Ascending aorta (tissue), 2 donors: ENCODE measurements around the gene RETN. TPM values are rescaled to one million over a fixed set of nuclear protein-coding genes. Genes with fewer than 3 reads are reported as not detected.

ENCODE experiments used
- DNase-seq, 2 donors: peaks; one replicate each; pipeline ENCODE4 v3.0.0-alpha.2; 2019; ENCODE audit warnings: low spot score in 2 of 2
- H3K27ac ChIP-seq, 2 donors: fragments of 200-600 bp; sonication (generic); one replicate each; pipeline ENCODE4 v1.5.1; 2016 to 2017; ENCODE audit warnings: mild to moderate bottlenecking in 1 of 2
- H3K27me3 ChIP-seq: fragments of 200-600 bp; sonication (generic); one replicate; pipeline ENCODE4 v1.5.1; 2017
- H3K36me3 ChIP-seq, 2 donors: fragments of 200-600 bp; sonication (generic); one replicate each; pipeline ENCODE4 v1.5.1; 2016
- H3K4me1 ChIP-seq, 2 donors: fragments of 200-600 bp; sonication (generic); one replicate each; pipeline ENCODE4 v1.5.1; 2016 to 2017; ENCODE audit warnings: mild to moderate bottlenecking in 1 of 2
- H3K4me3 ChIP-seq, 2 donors: fragments of 200-600 bp; sonication (generic); one replicate each; pipeline ENCODE4 v1.5.1; 2016 to 2017; ENCODE audit warnings: mild to moderate bottlenecking in 1 of 2
- H3K9me3 ChIP-seq, 2 donors: fragments of 200-600 bp; sonication (generic); one replicate each; pipeline ENCODE4 v1.5.1; 2016
- intact Hi-C: fragments of 100-400 bp; cut with DNase I; formaldehyde crosslinking; loops from one replicate; pipeline ENCODE4 v1.15.1; 2023
- total RNA-seq: library from RNA; depleted of rRNA; stranded (reverse); fragments of >200 nt; gene quantifications from one replicate; pipeline ENCODE4 v1.1.0, GENCODE V29; 2016
- TF ChIP-seq, protein P1 (sequence below), 3 experiments: fragments of 200-600 bp in 2 of 3; fragments of 450-650 bp in 1 of 3; sonication (generic) in 2 of 3; IDR thresholded peaks; one replicate each; pipeline ENCODE4 v1.5.1; 2016 to 2019; ENCODE audit warnings: antibody characterized with exemption in 3 of 3, mild to moderate bottlenecking in 1 of 3, moderate library complexity in 1 of 3

Gene RETN, protein sequence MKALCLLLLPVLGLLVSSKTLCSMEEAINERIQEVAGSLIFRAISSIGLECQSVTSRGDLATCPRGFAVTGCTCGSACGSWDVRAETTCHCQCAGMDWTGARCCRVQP
- total RNA-seq: not detected

DNA sequence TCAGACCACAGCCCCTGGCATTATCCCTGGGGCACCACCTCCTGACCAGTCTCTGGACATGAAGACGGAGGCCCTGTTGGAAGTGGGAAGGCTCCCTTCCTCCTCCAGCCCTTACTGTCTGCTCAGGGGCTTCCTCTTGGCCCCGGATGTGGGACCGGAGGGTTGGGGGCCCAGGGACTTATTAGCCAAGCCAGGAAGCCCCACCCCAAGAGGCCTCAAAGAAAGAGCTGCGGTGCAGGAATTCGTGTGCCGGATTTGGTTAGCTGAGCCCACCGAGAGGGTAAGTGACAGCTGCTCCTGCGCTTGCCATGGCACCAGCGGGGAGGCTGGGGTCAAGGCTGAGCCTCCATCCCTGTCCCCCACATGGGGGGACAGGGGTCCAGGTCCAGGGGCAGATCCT is at the start of gene RETN:
RETN (plus strand) TSS at position 208 of the 400 bp plus-strand sequence. CDS start 278 bp downstream, outside the sequence.
- H3K36me3 ChIP-seq: no peaks in the 10 kb centered on the region
- no peaks in the 10 kb centered on the region for H3K27me3 ChIP-seq
- H3K9me3 ChIP-seq: no peaks in the 10 kb centered on the region
- TF ChIP-seq, protein P1, sequence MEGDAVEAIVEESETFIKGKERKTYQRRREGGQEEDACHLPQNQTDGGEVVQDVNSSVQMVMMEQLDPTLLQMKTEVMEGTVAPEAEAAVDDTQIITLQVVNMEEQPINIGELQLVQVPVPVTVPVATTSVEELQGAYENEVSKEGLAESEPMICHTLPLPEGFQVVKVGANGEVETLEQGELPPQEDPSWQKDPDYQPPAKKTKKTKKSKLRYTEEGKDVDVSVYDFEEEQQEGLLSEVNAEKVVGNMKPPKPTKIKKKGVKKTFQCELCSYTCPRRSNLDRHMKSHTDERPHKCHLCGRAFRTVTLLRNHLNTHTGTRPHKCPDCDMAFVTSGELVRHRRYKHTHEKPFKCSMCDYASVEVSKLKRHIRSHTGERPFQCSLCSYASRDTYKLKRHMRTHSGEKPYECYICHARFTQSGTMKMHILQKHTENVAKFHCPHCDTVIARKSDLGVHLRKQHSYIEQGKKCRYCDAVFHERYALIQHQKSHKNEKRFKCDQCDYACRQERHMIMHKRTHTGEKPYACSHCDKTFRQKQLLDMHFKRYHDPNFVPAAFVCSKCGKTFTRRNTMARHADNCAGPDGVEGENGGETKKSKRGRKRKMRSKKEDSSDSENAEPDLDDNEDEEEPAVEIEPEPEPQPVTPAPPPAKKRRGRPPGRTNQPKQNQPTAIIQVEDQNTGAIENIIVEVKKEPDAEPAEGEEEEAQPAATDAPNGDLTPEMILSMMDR (IDR thresholded peaks at IDR 0.05): no peak
- no peak within 1 kb of the TSS for H3K27ac ChIP-seq
- no peak for DNase-seq
- no peak within 1 kb of the TSS for H3K4me3 ChIP-seq
- no peaks in the 10 kb centered on the region for H3K4me1 ChIP-seq
- intact Hi-C loops: no loop called here

DNA sequence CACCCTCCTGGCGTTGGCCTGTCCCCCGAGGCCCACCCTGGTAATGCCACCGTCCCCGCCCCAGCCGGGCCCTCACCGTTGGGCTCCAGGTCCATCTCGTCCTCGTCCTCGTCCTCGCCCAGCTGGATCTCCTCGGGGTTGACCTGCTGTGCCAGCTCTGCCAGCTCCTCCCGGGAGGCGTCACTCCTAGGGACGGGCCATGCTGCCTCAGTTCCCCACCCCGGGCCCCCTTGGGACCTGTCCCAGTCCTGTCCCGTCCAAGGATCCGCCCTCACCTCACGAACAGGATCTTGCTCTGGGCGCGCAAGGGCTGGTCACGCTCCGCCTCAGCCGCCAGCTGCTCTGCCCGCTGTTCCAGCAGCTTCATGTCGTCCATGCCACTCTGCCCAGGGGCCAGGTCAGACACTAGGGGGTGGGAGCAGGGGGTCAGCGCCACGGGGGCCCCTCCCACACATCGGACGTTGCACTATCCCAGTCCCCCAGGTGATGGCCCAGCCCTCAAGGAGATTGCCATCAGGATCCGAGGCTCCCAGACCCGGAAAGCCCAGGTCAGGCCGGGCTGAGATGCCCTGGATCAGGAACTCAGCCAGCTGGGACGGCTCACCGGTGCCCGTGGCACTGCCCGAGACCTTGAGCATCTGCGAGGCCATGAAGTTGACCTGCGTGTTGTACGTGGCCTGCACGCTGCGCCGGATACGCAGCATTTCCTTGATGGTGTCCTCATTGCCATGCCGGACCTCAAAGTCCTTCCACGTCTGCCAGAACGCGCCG is 49.0 kb upstream of the RETN start:
- Histone ChIP-seq H3K4me1 (no peaks in the 10 kb centered on the region), H3K4me3 (no peak overlapping the region), H3K27ac (no peak overlapping the region), H3K9me3 (no peaks in the 10 kb centered on the region), H3K27me3 (no peaks in the 10 kb centered on the region), H3K36me3 (peaks cover 60 to 67% of the 10 kb centered on the region in 2 donors)
- intact Hi-C loops: no loop called here
- TF ChIP-seq, protein P1 (IDR thresholded peaks at IDR 0.05): no peak
- no peak for DNase-seq

DNA sequence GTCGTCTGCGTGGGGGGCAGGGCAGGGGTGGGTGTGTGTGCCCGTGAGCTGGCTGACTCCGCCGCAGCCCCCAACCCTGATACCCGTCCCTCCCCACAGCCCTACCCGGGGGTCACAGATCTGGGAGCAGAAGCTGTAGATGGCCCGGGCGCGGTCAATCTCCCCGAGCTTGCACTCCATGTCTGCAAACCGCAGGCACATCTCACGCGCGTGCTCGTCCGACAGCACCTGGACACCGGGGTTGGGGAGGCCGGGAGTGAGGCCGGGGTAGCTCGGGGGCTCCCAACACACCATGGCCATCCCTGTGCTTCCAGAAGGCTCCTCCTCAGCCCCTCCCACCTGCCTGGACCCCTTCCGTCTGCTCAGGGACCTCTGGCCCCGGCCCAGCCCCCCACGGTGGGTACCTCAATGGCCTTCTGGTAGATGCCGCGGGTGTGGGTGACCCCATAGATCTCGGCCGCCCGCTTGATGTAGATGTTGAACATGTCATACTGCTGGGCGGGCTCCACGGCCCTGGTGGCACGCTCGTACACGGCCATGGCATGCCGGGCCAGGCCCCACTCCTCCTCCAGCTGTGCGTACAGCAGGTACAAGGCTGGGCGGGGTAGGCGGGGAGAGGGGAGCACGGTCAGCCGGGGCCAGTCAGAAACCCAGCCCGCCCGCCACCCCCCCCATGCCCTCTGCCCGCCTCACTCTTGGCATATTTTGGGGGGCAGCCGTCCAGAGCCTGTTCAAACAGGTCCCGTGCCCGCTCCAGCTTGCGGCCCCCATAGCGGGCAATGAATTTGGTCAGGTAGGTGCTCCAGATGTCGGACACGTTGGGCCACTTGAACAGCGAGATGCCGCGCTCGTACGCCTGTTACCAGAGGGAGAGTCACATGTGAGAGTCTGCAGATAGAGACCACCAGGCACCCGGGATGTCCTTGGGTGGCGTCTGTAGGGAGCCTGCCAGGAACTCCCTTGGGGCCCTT is 48.1 kb upstream of the RETN start:
- intact Hi-C loops: no loop called here
- no peak for DNase-seq
- Histone ChIP-seq H3K4me3 (no peak overlapping the region), H3K27me3 (no peaks in the 10 kb centered on the region), H3K36me3 (peaks cover 69 to 76% of the 10 kb centered on the region in 2 donors), H3K4me1 (no peaks in the 10 kb centered on the region), H3K27ac (no peak overlapping the region), H3K9me3 (no peaks in the 10 kb centered on the region)
- TF ChIP-seq, protein P1 (IDR thresholded peaks at IDR 0.05): no peak

DNA sequence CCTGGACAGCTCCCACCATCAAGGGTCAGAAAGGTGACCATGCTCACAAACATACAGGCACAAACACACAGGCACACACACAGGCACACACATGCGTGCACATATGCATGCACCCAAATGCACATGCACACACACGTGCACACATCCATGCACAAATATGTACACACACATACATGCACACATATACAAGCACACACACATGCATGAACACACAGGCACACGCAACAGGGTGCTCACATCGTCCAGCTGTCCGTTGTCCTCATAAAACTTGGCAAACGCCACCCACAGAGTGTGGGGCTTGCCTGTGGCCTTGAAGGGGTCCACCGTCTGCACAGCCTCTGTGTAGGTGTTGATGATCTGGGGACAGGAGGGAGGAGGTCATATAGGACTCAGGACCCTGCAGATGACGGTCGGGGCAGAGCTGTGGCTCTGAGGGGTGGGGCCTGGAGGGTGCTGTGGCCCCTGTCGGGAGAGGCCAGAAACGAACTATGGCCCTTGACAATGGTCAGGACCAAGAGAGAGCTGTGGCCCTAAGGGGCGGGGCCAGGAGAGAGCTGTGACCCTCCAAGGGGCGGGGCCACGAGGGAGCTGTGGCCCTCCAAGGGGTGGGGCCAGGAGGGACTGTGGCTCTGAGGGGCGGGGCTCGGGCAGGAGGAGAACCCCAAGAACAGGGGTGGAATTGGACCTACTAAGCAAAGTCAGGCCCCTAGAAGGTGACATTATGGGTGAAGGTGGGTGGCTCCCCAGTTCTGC is 45.7 kb upstream of the RETN start:
- H3K27me3 ChIP-seq: no peaks in the 10 kb centered on the region
- intact Hi-C loops: no loop called here
- no peak overlapping the region for H3K4me3 ChIP-seq
- no peaks in the 10 kb centered on the region for H3K9me3 ChIP-seq
- H3K36me3 ChIP-seq: peaks cover 69 to 91% of the 10 kb centered on the region in 2 donors
- peaks cover 0 to 9% of the 10 kb centered on the region in 2 donors for H3K4me1 ChIP-seq
- TF ChIP-seq, protein P1 (IDR thresholded peaks at IDR 0.05): no peak
- DNase-seq: no peak
- no peak overlapping the region for H3K27ac ChIP-seq
